Endothelial cell of umbilical vein (primary cell): ENCODE measurements around the gene HECTD4. TPM values are rescaled to one million over a fixed set of nuclear protein-coding genes. Genes with fewer than 3 reads are reported as not detected.

Source experiments
- BruUV-seq: library from RNA; stranded (reverse); fragments of 400-500 nt; replicated peaks from 2 replicates; lab custom pipeline; 2021; lab: Mats Ljungman, UMichigan
- CTCF ChIA-PET: fragments of 300-600, 350-600 bp; sonication (Branson Sonifier 250); formaldehyde crosslinking; loops from one replicate; lab custom pipeline; 2021; ENCODE audit warnings: antibody characterized with exemption, inconsistent platforms; lab: Charles Lee
- POLR2A ChIA-PET: fragments of 300-600, 350-600 bp; sonication (Branson Sonifier 250); formaldehyde crosslinking; loops from one replicate; lab custom pipeline; 2021; ENCODE audit warnings: antibody characterized with exemption, inconsistent platforms; lab: Charles Lee
- DNase-seq: peaks from one replicate; pipeline ENCODE4 v3.0.0-alpha.2; 2011; ENCODE audit warnings: low read depth, low spot score
- FAIRE-seq: peaks from 2 replicates; lab custom pipeline; 2011; peaks lifted over from hg19 to GRCh38; lab: Jason Lieb, UNC
- H2AFZ ChIP-seq: 2 replicates; pipeline ENCODE4 v1.6.0; 2012; ENCODE audit warnings: low read depth, low read length, control low read depth, inconsistent platforms
- H3K27ac ChIP-seq: 2 replicates; pipeline ENCODE4 v1.5.1; 2011; ENCODE audit warnings: low read depth, mild to moderate bottlenecking, control low read depth, low read length, moderate library complexity; ENCODE audit not compliant: insufficient read depth
- H3K27me3 ChIP-seq, 2 experiments: 2 replicates each; pipeline versions ENCODE4 v1.6.0 to v1.6.1; 2011; ENCODE audit warnings: low read length in 2 of 2, mixed read lengths in 1 of 2; ENCODE audit not compliant: control insufficient read depth in 2 of 2, insufficient read depth in 2 of 2
- H3K36me3 ChIP-seq, 2 experiments: 2 replicates in 1 of 2; 3 replicates in 1 of 2; pipeline ENCODE4 v1.5.1; 2011; ENCODE audit warnings: low read length in 2 of 2, mild to moderate bottlenecking in 1 of 2, moderate library complexity in 1 of 2; ENCODE audit not compliant: control insufficient read depth in 2 of 2, insufficient read depth in 2 of 2; ENCODE audit errors: extremely low read depth in 1 of 2
- H3K4me1 ChIP-seq: 3 replicates; pipeline ENCODE4 v1.5.1; 2011; ENCODE audit warnings: mild to moderate bottlenecking, low read length; ENCODE audit not compliant: control insufficient read depth, insufficient read depth; ENCODE audit errors: extremely low read depth
- H3K4me2 ChIP-seq: 2 replicates; pipeline ENCODE4 v1.6.1; 2011; ENCODE audit warnings: low read length, control low read depth, mixed read lengths; ENCODE audit not compliant: insufficient read depth
- H3K4me3 ChIP-seq, 3 experiments: fragments of 200-600 bp in 1 of 3; sonication (generic), shearing (Covaris generic) in 1 of 3; replicated peaks in 1 of 3; 2 replicates each; pipeline ENCODE4 v1.5.1; 2011 to 2016; ENCODE audit warnings: control low read depth in 3 of 3, low read length in 3 of 3, mild to moderate bottlenecking in 2 of 3, inconsistent platforms in 1 of 3, low read depth in 1 of 3, moderate library complexity in 1 of 3; ENCODE audit not compliant: insufficient read depth in 1 of 3
- H3K79me2 ChIP-seq: 2 replicates; pipeline ENCODE4 v1.6.0; 2012; ENCODE audit warnings: low read length, inconsistent platforms; ENCODE audit not compliant: control insufficient read depth, insufficient read depth
- H3K9ac ChIP-seq: replicated peaks from 2 replicates; pipeline ENCODE3; 2011; ENCODE audit warnings: low read length, control low read depth; ENCODE audit not compliant: insufficient read depth; ENCODE audit errors: extremely low read depth
- H3K9me1 ChIP-seq: replicated peaks from 3 replicates; pipeline ENCODE4 v1.6.0; 2011; ENCODE audit warnings: mild to moderate bottlenecking, low read length; ENCODE audit not compliant: control insufficient read depth, insufficient read depth; ENCODE audit errors: extremely low read depth
- H3K9me3 ChIP-seq: replicated peaks from 2 replicates; pipeline ENCODE4 v1.5.1; 2012; ENCODE audit warnings: low read length, inconsistent platforms; ENCODE audit not compliant: control insufficient read depth, insufficient read depth
- H4K20me1 ChIP-seq: replicated peaks from 2 replicates; pipeline ENCODE3; 2011; ENCODE audit warnings: mild to moderate bottlenecking, low read length; ENCODE audit not compliant: control insufficient read depth, insufficient read depth; ENCODE audit errors: extremely low read depth
- CTCF ChIP-seq, 2 donors: IDR thresholded peaks; 1 replicate in 1 of 2; 2 replicates in 1 of 2; pipeline ENCODE4 v1.5.1; 2011; ENCODE audit warnings: low read length in 2 of 2, mild to moderate bottlenecking in 2 of 2, moderate library complexity in 2 of 2, control low read depth in 1 of 2, inconsistent platforms in 1 of 2, low read depth in 1 of 2; ENCODE audit not compliant: insufficient read depth in 1 of 2; ENCODE audit errors: extremely low read depth in 1 of 2
- EZH2 ChIP-seq: IDR thresholded peaks from 2 replicates; pipeline ENCODE4 v1.6.1; 2012; ENCODE audit warnings: borderline replicate concordance, low read depth, mild to moderate bottlenecking, moderate library complexity, low read length, inconsistent platforms; ENCODE audit not compliant: severe bottlenecking
- FOS ChIP-seq: IDR thresholded peaks from 2 replicates; pipeline ENCODE4 v1.6.1; 2011; ENCODE audit warnings: mild to moderate bottlenecking, low read length, moderate library complexity, borderline replicate concordance; ENCODE audit not compliant: insufficient read depth
- GATA2 ChIP-seq: IDR thresholded peaks from 2 replicates; pipeline ENCODE4 v1.7.0; 2011; ENCODE audit warnings: low read depth, mild to moderate bottlenecking, moderate library complexity, mixed read lengths, low read length; ENCODE audit not compliant: insufficient read length, insufficient read depth
- JUN ChIP-seq: IDR thresholded peaks from 2 replicates; pipeline ENCODE4 v1.6.1; 2011; ENCODE audit warnings: borderline replicate concordance, low read depth; ENCODE audit not compliant: insufficient read length, insufficient read depth
- MAX ChIP-seq: IDR thresholded peaks from 2 replicates; pipeline ENCODE4 v1.6.1; 2011; ENCODE audit not compliant: insufficient read depth, insufficient read length
- MYC ChIP-seq: IDR thresholded peaks from one replicate; pipeline ENCODE4 v1.6.1; 2011; ENCODE audit warnings: mild to moderate bottlenecking, low read depth, low read length
- POLR2A ChIP-seq: IDR thresholded peaks from 2 replicates; pipeline ENCODE4 v1.6.1; 2012; ENCODE audit warnings: low read depth, mild to moderate bottlenecking, control low read depth, low read length
- POLR2AphosphoS5 ChIP-seq: IDR thresholded peaks from 2 replicates; pipeline ENCODE4 v1.6.1; 2012; ENCODE audit warnings: low read depth, mild to moderate bottlenecking, control low read depth, low read length, moderate library complexity; ENCODE audit not compliant: insufficient read depth
- dilution Hi-C: fragments of 300-500 bp; cut with MboI; formaldehyde crosslinking; loops from one replicate; pipeline ENCODE4 v1.15.0; 2019; ENCODE audit warnings: low sequenced_read_pairs; ENCODE audit not compliant: extremely low pct_ligation_motif_present
- intact Hi-C: fragments of 100-400 bp; cut with micrococcal nuclease; formaldehyde crosslinking; loops from one replicate; pipeline ENCODE4 v1.10.0; 2022
- polyA plus RNA-seq, 4 experiments: library from polyadenylated mRNA; depleted of rRNA in 3 of 4; stranded (reverse) in 3 of 4; unstranded in 1 of 4; fragments of >200 nt; gene quantifications; 2 replicates each; pipeline versions ENCODE4 v1.2.1 to v1.2.3, GENCODE V29; 2011 to 2012; ENCODE audit warnings: missing spikeins in 1 of 4
- total RNA-seq: library from RNA; stranded (reverse); gene quantifications from 2 replicates; pipeline ENCODE4 v1.2.3, GENCODE V29; 2021

Gene HECTD4
- total and polyA plus RNA-seq, 2 donors (not counting 3 experiments of a cell fraction or from before 2014, with no cell fraction given) = 9.7 to 47.7 TPM

DNA sequence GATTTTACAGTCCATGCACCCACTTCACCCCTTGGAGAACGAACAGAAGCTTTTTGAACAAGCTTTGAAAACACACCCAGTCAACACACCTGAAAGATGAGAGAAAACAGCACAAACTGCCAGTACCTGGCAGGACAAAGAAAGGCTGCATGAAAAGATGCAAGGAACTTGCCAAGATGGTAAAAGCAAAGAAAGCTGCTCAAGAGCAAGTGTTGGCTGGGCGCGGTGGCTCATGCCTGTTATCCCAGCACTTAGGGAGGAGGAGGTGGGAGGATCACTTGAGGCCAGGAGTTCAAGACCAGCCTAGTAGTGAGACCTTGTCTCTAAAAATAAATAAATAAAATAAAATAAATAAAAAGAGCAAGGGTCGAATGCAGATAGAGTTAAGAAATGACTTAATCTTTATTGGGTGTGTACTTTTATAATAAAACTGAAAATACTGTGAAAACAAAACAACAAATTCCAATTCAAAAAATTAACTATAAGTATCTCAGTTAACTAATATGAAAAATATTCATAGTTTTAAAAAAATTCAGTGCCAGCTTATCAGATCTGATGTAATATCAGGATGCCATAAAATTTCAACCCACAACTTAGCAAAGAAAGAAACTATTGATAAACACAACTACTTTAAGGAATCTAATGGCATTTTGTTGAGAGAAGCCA, 59.2 kb downstream of the HECTD4 start:
- no peaks in the 10 kb centered on the region for H3K4me1 ChIP-seq
- no peaks in the 10 kb centered on the region for H3K27me3 ChIP-seq
- no peak overlapping the region for H3K4me3 ChIP-seq
- FAIRE-seq (no peak), DNase-seq (no peak)
- intact Hi-C loops (no loop called here), dilution Hi-C loops (no loop called here)
- CTCF ChIA-PET = interaction anchor here (1.9 kb wide), 1 partner anchor 9 kb away, joined by 5 read pairs; no protein-coding TSS in a partner anchor
- H3K9ac ChIP-seq = no peak overlapping the region
- H3K36me3 ChIP-seq = peaks cover 0 to 4% of the 10 kb centered on the region in 2 experiments
- POLR2A ChIA-PET = no interaction called here
- H3K9me1 ChIP-seq = no peaks in the 10 kb centered on the region
- no peak overlapping the region for H3K4me2 ChIP-seq
- TF ChIP-seq JUN (no peak), GATA2 (no peak), POLR2AphosphoS5 (no peak), MYC (no peak), CTCF (IDR thresholded peaks at IDR 0.05; ENCODE audit: extremely low read depth in 1 of 2, insufficient read depth in 1 of 2, low read depth in 1 of 2, low read length in 2 of 2) (no peak), EZH2 (no peak), FOS (no peak), MAX (no peak), POLR2A (no peak)
- H3K27ac ChIP-seq = no peak overlapping the region
- H3K79me2 ChIP-seq = peaks cover 3% of the 10 kb centered on the region
- no peaks in the 10 kb centered on the region for H3K9me3 ChIP-seq
- H4K20me1 ChIP-seq = no peaks in the 10 kb centered on the region
- no TSS peak for BruUV-seq
- H2AFZ ChIP-seq = no peak overlapping the region
